Right renal cortex interstitium (tissue), 3 donors: Measurements from ENCODE around the gene HOXD11. TPM values are rescaled to one million over a fixed set of nuclear protein-coding genes. Genes with fewer than 3 reads are reported as not detected.
A peak's percentile ranks its signal among the peaks of the same experiment; 100 is the strongest.

ENCODE experiments used
- DNase-seq, 3 donors: peaks; one replicate each; pipeline ENCODE4 v3.0.0-alpha.2; 2013; ENCODE audit warnings: low read depth in 3 of 3, low spot score in 2 of 3
- polyA plus RNA-seq, 3 donors: library from polyadenylated mRNA; unstranded; fragments of 120-200 nt; gene quantifications; one replicate each; pipeline ENCODE4 v1.2.1, GENCODE V29; 2013; ENCODE audit not compliant: insufficient read length in 3 of 3

Gene HOXD11
- polyA plus RNA-seq, 3 donors, result 42.6 to 44.8 (median 43.5) TPM

DNA sequence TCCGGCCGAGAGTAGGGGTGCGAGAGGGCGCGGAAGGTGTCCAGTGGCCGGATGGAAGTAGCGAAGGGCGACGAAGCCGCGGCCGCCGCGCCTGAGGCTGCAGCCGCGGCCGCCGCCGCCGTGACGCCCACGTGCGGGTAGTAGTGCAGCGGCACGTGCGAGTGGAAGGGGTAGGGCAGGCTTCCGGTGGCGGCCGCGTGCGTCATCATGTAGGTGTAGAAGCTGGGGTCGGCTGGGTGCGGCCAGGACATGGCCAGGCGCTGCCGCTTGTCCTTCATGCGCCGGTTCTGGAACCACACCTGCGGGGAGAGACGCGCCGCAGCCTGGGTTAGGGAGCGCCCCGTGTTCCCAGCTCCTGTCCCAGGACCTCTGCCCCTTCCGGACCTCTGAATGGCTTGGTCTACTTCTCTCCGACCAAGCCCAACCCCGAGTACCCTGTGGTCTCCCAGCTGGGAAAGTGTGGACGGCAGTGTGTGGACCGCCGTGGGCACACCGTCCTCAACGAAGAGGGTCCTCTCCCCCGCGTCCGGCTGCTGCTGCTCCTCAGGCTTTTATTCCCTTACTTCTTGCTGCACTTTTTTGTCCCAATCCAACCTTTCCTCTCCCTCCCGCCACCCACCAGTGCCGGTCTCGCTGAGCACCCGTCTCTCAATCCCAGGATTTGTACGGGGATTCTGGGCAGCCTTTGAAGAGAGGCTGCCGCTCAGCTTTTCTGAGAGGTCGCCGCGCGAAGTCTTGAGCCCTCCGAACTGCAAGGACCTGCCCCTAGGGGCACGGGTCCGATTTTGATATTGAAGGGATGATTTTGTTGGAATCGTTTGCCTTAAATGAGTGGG is 26.3 kb upstream of the HOXD11 start:
- DNase-seq, result peak in 1 of 3 donors; percentile 16

DNA sequence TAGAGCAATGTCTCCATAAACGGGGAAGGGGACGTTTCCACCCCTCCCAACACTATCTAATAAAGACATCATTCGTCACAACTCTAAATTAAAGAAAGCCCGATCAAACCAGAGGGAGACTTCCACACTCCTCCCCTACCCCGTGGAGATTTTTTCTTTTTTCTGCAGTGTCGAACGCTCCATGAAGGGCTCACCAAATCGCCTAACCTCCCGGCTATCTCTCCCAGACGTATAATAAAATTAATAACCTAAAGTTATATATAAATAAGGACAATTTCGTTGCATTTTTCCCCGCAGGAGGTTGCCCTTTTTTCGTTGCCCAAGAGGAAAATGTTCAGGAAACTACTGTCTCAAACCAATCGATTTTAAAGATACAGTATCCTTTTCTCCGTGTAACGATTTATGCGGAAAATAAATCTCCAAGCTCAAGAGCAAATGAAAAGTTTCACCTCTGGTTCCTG is 25.7 kb upstream of the HOXD11 start:
- peak in 1 of 3 donors; percentile 24 for DNase-seq

DNA sequence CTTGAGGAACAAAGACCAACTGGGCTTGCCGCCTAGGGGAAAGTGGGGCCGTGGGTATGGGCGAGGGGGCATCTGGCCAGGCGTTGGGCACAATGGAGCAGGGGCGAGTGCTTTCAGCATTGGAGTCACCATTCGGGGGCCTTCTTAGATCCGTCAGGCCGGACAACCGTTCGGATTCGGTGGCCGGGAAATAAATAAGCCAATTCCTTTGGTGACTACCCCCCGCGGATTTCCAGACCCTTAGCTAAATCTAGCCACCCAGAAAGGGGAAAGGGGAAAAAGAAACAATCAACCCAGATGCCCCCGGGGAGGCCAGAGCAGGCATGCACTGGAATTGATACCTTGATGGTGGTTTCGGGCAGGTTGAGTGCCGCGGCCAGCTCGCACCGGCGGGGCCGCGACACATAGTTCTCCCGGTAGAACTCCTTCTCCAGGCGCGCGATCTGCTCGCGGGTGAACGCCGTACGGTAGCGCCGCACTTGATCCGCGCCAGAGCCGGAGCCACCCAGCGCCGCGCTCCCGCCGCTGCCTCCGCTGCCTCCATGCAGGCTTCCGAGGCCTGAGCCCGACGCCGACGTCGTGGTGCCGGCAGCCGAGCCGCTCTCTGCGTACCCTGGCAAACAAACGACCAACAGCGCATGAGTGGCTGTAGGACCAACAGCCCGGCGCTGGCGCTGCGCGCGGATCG is 25.1 kb upstream of the HOXD11 start:
- peak in 1 of 3 donors; percentile 23 for DNase-seq

DNA sequence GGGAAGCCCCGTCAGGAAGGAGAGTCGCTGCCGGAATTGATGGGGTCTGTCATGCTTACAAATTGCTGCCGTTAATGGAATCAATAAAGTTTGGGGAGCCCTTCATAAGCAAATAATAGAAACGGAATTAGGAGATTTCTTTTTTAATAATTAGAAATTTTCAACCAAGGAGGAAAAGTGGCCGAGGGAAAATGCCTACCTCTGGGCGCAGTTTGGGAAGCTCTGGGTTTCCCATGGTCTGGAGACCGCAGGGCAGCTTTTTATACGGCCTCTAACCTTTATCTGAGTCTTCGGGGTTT is 24.6 kb upstream of the HOXD11 start:
- no peak for DNase-seq

DNA sequence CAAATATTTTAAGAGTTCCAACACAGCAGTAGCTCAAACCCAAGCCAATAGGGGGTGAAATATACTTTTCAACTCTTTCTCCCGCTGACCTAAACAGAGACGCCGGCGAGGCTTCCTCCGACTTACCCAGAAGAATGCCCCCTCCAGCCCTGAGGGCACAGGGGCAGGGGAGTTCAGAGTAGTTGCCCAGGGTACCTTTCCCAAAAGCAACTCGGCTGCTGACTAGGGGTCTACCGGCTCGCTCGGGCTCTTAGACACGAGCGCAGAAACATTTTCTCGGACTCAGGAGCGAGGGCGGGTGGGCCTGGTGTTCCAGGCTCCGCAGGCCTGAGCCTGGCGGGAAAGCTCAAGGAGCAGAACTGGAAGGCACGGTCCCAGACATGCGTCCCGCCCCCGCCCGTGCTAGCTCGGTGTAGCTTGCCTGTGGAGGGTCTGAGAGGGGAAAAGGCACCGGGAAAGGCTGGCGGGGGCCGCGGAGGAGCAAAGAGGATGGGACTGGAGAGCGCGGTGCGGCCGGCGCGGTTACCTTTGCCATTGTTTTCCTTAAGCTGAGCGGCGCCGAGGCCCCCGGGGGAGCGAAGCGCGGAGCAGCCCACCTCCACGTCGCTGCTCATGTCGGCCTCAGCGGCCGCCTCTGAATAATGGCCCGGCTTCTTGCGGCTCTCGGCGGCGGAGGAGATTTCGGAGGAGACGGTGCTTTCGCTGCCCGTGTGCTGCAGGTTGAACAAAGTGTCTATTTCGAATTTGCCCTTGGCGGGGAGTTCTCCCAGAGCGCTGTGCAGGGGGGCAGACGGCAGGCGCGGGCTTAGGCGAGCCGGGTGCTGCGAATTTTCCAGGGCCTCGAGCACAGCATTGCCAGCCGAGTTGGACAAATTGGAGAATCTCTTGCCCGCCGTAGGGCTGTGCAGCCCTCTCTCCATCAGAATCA is 24.0 kb upstream of the HOXD11 start:
- peak in 1 of 3 donors; percentile 16 for DNase-seq

DNA sequence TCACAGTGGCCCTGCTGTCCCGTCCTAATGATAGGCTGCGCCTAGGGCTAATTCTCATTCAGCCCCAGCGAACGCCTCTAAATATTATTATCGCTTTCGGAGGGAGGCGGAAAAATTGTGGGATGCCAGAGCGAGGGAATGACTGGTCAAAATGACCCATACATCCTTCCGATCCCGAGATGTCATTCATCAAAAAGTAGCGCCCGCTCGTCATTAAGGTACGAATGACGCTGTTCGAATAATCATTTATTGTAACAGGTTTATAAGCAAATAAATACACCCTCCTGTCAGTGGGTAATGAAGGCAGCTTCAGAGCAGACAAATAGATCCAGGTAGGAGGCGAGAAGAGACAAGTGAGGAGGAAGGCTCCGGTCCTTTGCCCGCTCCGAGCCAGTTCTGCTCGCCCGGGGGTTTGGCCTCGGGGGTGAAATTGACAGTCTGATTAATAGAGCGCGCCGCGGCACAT is 23.3 kb upstream of the HOXD11 start, which contains the start of gene EVX2:
Gene EVX2 (minus strand): TSS at position 167 of the 466 bp plus-strand sequence. CDS start 186 bp downstream, outside the sequence.
- DNase-seq, result no peak

DNA sequence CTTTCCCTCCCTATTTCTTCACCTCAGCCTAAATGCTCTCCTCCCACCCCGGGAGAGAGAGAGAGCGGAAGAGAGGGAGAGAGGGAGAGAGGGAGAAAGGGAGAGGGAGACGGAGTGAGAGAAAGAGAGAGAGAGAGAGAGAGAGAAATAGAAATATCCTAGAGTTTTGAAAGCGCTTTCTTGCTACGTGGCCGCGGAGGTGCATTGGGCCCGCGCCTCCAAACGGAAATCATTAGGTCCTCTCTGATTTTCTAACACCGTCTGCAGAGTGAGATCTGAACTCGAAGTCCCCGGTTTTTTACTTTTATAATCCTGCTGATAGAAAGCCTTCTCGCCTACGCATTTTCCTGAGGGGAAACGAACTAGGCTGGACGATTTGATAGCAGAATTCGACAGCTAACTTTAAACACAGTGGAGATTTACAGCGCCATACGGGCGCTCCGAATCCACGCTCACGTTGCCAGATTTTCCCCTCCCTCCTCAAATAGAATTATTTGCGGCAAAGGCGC is 22.4 kb upstream of the HOXD11 start:
- no peak for DNase-seq

DNA sequence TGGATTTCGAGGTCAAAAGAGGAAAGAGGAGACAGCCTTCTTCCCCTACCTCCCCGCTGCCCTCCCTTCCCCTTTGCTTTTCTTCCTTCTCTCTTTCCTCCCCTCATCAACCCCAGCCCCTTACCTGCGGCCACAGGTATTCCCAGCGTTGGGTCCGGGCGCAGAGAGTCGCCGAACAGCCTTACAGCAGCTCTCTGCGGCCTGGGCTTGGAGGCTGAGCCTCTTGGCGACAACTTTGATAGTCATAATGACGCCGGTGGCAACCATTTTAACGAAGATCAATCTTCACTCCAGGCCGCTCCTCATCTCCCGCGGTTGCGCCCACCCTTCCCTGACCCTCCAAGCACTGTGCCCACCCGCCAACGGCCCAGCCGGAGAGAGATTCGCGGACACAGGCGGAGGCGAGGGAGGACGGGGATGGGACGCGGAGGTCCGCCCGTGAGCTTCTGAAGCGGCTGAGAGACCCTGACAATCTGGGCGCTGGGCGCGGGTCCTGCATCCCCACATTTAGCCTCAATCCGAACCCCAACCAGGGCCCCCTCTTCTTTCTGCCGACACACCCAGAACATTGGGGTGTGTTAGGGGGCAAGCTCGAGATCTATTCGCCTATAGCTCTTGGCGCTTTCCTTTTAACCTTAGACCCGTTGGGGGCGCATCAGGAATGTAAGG is 21.8 kb upstream of the HOXD11 start:
- no peak for DNase-seq

DNA sequence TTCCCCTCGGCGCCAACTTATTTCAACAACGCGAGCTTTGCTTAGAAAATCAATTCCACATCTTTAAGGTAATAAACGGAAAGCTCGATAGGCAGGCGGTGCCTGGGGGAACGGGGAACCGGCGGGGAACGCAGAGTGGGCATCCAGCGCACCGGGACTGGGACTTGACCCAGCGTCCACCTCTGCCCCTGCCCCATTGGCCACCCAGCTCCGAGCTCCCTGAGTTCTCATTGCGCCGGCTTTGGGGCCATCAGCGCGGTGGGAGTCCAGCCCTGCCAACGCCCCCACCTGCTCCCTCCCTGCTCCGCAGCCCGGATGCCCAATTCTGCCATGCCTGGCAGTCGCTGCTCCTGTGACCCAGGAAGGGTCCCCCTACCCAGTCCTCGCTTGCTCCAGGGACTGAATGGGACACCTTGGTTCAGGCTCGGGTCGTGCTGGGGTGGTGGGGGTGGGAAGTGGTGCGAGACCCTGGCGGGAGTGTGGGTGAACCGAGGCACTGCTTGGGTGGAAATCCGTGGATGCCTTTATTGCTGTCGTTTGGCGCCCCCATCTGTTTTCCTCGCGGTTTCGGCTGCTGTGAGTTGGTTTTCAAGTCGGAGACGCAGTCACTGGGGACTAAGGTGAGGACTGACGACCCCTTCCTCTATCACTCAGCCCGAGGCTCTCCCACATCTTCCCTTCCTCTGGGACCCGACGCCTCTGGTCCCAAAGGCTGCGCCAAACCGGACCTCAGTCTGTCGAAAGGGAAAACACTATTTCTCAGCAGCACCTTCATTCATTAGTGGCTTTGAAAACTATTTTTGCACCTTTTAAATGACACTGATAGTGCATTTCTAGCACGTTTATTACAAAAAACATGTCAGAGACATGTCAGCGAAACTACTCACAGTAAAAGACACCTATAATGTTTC is 21.0 kb upstream of the HOXD11 start:
- no peak for DNase-seq

DNA sequence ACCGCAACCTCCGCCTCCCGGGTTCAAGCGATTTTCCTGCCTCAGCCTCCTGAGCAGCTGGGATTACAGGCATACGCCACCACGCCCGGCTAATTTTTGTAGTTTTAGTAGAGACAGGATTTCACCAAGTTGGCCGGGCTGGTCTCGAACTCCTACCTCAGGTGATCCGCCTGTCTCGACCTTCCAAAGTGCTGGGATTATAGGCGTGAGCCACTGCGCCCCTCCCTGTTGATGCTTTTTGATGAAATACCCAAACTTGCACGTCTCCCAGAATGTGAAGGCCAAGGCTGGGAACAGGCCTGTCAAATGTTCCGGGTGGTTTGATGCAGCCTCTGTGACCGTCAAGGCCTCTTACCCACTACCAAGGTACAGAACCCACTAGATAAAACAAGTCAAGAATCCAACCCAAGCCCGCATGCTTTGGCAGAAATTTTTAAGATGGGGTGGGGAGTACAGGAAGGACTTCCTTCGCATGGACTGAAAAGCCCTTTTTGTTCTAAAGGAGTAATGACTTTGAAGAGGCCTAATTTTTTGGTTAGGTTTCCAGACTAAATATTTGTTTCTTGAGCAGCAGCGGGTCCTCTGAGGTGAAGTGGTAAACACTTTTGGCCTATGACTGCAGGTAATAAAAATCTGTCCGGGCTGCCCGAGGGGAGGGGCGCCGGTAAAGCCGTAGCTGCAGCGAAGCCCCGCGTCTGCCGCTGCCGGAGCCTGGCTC is 19.6 kb upstream of the HOXD11 start:
- DNase-seq, result no peak

DNA sequence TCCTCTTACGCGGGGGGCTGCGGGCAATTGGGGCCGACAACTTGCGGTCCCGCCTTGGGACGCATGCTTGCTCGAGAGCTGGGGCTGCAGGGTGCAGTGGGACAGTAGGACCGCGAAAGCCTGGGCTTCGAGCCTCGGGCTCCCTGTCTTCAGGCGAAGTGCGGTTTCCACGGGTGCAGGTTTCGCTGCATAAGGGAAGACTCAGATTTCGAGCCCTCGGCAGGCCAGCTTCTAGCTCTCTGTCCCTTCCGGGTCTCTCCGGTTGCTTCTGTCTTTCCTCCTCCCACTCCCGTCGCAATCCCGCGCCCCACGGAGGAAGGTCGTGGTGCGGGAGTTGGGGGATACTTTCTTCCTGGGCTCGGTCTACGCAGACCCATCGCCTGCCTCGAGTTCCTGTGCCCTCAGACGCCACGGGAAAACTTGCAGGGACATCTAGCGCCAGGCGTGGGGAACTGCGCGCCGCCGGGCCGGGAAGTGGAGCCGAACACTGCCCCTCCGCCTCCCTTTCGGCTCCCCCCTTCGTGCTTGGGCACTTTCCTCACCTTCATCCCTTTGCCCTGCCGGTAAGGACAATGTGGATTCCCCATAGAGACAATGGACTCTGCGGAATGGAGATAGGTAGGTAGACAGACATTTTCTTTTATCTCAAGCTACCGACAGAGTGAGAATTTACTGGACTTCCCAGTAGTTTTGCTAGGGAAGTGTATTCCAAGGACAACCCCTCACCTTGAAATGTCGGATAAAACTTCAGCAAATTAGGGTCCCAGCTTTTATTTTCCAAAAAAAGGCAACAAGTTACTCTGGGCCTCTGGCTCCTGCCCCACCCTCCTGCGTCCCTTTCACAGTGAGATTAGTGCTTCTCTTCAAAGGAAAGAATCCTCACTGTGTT is 18.8 kb upstream of the HOXD11 start:
- no peak for DNase-seq

DNA sequence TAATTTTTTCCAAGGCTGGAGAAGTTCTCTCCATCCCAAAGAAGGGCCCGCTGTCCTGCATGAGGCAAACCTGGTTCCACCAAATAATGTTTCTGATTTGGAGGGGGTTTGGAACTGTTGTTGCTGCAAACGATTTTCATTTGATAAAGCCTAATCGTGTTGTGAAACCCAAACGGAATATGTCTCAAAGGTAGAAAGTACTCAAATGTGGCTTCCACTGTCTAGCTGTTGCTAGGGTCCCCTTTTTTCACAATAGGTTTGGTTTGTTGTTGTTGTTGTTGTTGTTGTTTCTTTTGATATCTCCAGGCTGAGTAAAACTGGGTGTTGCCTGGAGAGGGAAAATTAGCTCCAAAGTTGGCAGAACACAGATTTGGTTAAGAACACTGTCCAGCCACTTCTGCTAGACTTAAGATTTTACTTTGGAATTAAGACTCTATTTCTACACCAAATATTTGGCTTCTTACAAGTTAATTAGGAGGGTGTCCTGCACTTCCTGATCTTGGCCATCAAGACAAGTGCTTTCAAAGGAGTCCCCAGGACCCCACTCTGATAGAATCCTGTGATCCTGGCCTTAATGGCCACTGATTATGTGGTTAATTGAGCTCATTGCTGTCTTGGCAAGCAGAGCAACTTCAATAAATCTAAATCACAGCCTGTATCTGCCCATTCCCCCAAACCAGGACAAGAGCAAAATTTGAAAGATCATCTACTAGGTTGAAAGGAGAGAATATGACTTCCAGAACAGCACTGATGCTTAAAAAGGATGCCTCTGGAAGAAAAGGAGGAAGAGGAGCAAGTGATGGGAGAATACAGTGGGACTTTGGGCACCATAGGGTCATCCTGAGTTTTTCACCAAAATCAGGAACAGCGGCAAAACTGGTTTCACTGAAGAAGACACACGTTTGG is 17.9 kb upstream of the HOXD11 start:
- no peak for DNase-seq

DNA sequence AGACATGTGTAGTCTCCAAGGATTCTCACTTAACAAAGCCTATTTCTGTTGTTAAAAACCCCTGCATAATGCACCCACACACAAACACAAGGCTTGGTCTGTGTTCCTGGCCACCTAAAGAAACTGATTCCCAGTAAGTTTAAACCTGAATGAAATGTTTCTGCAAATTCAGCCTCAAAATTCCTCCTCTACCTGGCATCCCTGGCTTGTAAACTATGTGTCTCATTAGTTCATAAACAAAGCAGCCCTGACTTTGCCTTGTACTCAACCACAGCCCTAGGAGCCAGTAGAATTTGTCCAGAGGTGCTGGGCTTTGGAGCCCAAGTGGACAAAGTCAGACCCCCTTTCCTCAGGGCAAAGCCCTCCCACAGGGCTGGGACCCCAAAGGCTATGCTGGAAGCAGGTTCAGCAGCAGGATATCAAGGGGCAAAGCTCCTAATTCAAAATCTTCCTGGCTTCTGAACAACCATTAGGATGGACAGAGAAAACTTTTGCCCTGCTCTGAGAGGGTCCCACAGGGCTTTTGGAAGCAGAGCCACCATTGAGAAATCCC is 17.2 kb upstream of the HOXD11 start:
- DNase-seq, result no peak

DNA sequence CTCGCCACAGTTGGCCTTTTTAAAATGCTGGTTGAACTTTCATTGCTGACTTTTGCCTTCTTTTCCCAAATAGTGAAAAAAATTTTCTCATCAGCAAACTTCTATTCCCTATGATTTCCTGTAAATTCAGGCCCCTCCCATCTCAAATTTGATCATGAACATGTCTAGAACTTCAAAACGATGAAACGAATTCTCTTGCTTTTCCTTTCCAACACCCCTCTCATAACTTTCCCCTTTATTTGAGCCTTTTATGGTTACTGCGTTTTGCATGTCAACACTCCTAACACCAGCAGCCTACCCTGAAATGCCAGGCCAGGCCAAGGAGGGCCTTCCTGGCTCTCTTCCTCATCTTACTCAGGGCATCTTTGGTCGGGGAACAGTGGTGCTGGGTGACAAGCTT is 16.2 kb upstream of the HOXD11 start:
- no peak for DNase-seq

DNA sequence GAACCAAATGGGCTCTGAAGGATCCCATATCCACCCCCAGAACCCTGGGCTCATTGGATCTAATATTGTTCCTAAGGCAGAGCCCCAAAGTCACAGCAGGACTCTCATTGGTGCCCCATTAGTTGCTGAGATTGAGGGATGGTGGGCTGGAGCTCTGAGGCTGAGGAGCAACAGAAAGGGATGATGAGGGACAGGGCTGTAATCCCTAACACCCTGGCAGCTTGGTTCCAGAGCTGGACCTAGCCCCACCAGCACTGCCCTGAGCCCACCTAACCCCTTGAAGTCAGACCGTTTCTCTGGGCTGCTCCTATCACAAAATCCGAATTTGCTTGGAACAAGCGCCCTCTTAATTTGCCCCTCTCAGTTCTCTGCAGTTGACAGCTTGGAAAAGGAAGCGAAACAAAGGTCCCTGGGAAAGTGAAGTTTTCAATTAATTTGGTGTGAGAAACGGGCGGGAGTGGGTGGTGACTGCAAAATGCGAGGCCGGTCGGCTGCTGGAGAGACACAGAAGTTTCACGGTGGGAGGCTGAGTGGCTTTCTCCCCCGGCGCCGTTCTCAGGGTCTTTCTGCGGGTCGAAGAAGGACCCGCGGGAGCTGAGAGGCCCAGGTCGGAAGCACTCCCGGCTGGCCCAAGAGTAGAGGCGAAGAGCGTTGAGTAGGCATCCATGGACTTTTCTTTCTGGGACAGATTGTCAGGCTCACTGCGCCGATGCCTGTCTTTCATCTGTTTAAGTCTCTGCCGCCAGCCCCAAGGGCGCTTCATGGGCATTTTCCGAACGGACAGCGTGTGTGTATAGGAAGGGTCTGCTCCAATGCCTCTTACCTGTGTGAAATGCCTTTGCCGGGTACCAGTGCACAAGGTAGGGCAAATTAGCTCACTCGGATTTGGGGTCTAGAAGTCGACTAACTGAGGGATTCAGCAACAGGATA is 15.5 kb upstream of the HOXD11 start:
- DNase-seq, result no peak
